ENCODE data around the gene PTPRT. TPM values are rescaled to one million over a fixed set of nuclear protein-coding genes. Genes with fewer than 3 reads are reported as not detected.

PTPRT gene
- total RNA-seq, 1 experiment from 2014 or later: 0.13 TPM

DNA sequence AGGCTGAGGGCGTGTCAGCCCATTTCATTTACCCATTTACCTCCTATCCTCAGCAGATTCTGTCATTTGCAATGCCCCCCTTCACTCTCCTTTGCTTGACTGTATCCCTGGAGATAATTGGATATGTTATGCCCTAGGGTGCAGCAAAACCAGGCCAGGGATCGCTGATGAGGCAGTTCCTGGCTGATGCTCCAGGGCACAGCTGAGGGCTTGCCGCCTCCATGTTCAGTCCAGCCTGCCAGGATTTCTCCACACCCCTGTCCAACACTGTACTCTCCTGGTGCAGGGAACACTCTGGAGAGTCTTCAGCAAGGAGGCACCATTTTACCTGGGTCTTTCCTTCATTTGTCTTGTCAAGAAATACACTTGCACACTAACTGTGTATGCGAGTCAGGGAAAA is 1039.5 kb downstream of the PTPRT start:
- H2AFZ ChIP-seq (ENCODE audit: low read length): no peak overlapping the region
- no peak overlapping the region for H3K23ac ChIP-seq (ENCODE audit: insufficient read length, low read depth, low read length)
- no peak overlapping the region for H3K9ac ChIP-seq (ENCODE audit: extremely low read depth, insufficient read length, low read length)
- peaks cover 4% of the 10 kb centered on the region for H3K9me3 ChIP-seq (ENCODE audit: control insufficient read depth, low read depth, low read length)
- Mint-ChIP-seq H3K27me3 (ENCODE audit: low read depth) (peaks cover 26% of the 10 kb centered on the region), H3K36me3 (ENCODE audit: insufficient read depth in 1 of 3, low read depth in 3 of 3) (no peaks in the 10 kb centered on the region), H3K27ac (no peak overlapping the region), H3K4me1 (no peaks in the 10 kb centered on the region), H3K9me3 (no peaks in the 10 kb centered on the region), H3K4me3 (no peak overlapping the region)
- no peaks in the 10 kb centered on the region for H3K27me3 ChIP-seq (ENCODE audit: insufficient read depth, low read length)
- no peak overlapping the region for H2BK5ac ChIP-seq (ENCODE audit: insufficient read length, low read length)
- no peak for DNase-seq
- H3K14ac ChIP-seq (ENCODE audit: insufficient read depth, low read length): no peak overlapping the region
- H3K56ac ChIP-seq (ENCODE audit: insufficient read length, low read depth, low read length): no peak overlapping the region
- no peak overlapping the region for H3K4ac ChIP-seq (ENCODE audit: low read depth, low read length)
- WGBS (ENCODE audit: extremely low coverage, insufficient read length, low lambda C conversion rate): no CpG with 5 or more reads among the region's 4 CpGs
- no peak overlapping the region for H2AK5ac ChIP-seq (ENCODE audit: insufficient read length, low read length)
- no peak overlapping the region for H2BK120ac ChIP-seq (ENCODE audit: low read depth, low read length, poor library complexity, severe bottlenecking)
- H3K27ac ChIP-seq (ENCODE audit: insufficient read length, low read depth, low read length): no peak overlapping the region
- H3K79me2 ChIP-seq (ENCODE audit: insufficient read depth, low read length): no peaks in the 10 kb centered on the region
- H3K4me1 ChIP-seq (ENCODE audit: insufficient read depth, low read length): no peaks in the 10 kb centered on the region
- no peaks in the 10 kb centered on the region for H3K23me2 ChIP-seq (ENCODE audit: insufficient read length, low read depth, low read length, poor library complexity, severe bottlenecking)
- TF ChIP-seq, protein P1, sequence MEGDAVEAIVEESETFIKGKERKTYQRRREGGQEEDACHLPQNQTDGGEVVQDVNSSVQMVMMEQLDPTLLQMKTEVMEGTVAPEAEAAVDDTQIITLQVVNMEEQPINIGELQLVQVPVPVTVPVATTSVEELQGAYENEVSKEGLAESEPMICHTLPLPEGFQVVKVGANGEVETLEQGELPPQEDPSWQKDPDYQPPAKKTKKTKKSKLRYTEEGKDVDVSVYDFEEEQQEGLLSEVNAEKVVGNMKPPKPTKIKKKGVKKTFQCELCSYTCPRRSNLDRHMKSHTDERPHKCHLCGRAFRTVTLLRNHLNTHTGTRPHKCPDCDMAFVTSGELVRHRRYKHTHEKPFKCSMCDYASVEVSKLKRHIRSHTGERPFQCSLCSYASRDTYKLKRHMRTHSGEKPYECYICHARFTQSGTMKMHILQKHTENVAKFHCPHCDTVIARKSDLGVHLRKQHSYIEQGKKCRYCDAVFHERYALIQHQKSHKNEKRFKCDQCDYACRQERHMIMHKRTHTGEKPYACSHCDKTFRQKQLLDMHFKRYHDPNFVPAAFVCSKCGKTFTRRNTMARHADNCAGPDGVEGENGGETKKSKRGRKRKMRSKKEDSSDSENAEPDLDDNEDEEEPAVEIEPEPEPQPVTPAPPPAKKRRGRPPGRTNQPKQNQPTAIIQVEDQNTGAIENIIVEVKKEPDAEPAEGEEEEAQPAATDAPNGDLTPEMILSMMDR (conservative IDR thresholded peaks at IDR 0.05): no peak
- H3K4me2 ChIP-seq (ENCODE audit: insufficient read depth, insufficient read length, low read length): no peak overlapping the region
- no peak overlapping the region for H4K5ac ChIP-seq (ENCODE audit: insufficient read length, low read depth, low read length)
- H3K18ac ChIP-seq (ENCODE audit: insufficient read length, low read depth, low read length): no peak overlapping the region
- H2BK20ac ChIP-seq (ENCODE audit: low read depth, low read length, poor library complexity, severe bottlenecking): no peak overlapping the region
- H3K79me1 ChIP-seq (ENCODE audit: insufficient read depth, low read depth, low read length, poor library complexity, severe bottlenecking): no peaks in the 10 kb centered on the region
- no peak overlapping the region for H2BK12ac ChIP-seq (ENCODE audit: insufficient read length, low read depth, low read length)
- H4K20me1 ChIP-seq (ENCODE audit: control insufficient read depth, insufficient read depth, insufficient read length): no peaks in the 10 kb centered on the region
- no peak overlapping the region for H4K8ac ChIP-seq (replicated peaks; ENCODE audit: insufficient read length, low read depth, low read length)
- no peak overlapping the region for H3T11ph ChIP-seq (ENCODE audit: low read length)
- no peak overlapping the region for H4K91ac ChIP-seq (ENCODE audit: insufficient read length, low read depth, low read length)
- no peak overlapping the region for H2BK15ac ChIP-seq (ENCODE audit: low read depth, low read length)
